ENCODE measurements around the gene TSPAN7. TPM values are rescaled to one million over a fixed set of nuclear protein-coding genes. Genes with fewer than 3 reads are reported as not detected.

The TSPAN7 gene
- total RNA-seq, 1 experiment from 2014 or later: not detected

- Histone ChIP-seq H3K4me1 (ENCODE audit: insufficient read depth, low read length) (no peaks in the 10 kb centered on the region), H3K27ac (ENCODE audit: low read length) (no peak overlapping the region), H3K79me2 (ENCODE audit: low read length) (no peaks in the 10 kb centered on the region), H3K9me3 (ENCODE audit: low read length) (no peaks in the 10 kb centered on the region), H3K36me3 (ENCODE audit: low read depth, low read length) (no peaks in the 10 kb centered on the region), H4K20me1 (ENCODE audit: low read length) (no peaks in the 10 kb centered on the region), H3K9me2 (replicated peaks; ENCODE audit: low read length) (no peaks in the 10 kb centered on the region), H2AFZ (ENCODE audit: low read length) (no peak overlapping the region), H3K27me3 (ENCODE audit: low read length) (peaks cover 18% of the 10 kb centered on the region), H3K4me2 (ENCODE audit: low read length) (no peak overlapping the region), H3F3A (ENCODE audit: low read length, unreplicated experiment) (no peaks in the 10 kb centered on the region), H3K4me3 (ENCODE audit: low read length) (no peak overlapping the region), H3K9ac (ENCODE audit: low read length) (no peak overlapping the region)
- TF ChIP-seq EZH2phosphoT487 (IDR thresholded peaks at IDR 0.05; ENCODE audit: borderline replicate concordance, low read length) (no peak), CTCF (conservative IDR thresholded peaks at IDR 0.05; ENCODE audit: low read depth, low read length) (no peak), EZH2 (IDR thresholded peaks at IDR 0.05; ENCODE audit: low read length, unreplicated experiment) (no peak)
- intact Hi-C loops (cut with micrococcal nuclease): no loop called here
- POLR2A ChIA-PET (ENCODE audit: unreplicated experiment): no interaction called here
- BruUV-seq (replicated peaks): no TSS peak
- ATAC-seq (no peak), DNase-seq (no peak)
- CTCF ChIA-PET: no interaction called here
These were observed 87.9 kb downstream of the TSPAN7 start for GRCh38 chrX:38649221-38649620.

- TF ChIP-seq EZH2phosphoT487 (IDR thresholded peaks at IDR 0.05; ENCODE audit: borderline replicate concordance, low read length) (no peak), EZH2 (IDR thresholded peaks at IDR 0.05; ENCODE audit: low read length, unreplicated experiment) (no peak), CTCF (conservative IDR thresholded peaks at IDR 0.05; ENCODE audit: low read depth, low read length) (no peak)
- no peaks in the 10 kb centered on the region for H3K36me3 ChIP-seq (ENCODE audit: low read depth, low read length)
- peaks cover 10% of the 10 kb centered on the region for H3K27me3 ChIP-seq (ENCODE audit: low read length)
- no peak overlapping the region for H3K9ac ChIP-seq (ENCODE audit: low read length)
- H3K9me3 ChIP-seq (ENCODE audit: low read length): no peaks in the 10 kb centered on the region
- no peak overlapping the region for H3K27ac ChIP-seq (ENCODE audit: low read length)
- no peak for ATAC-seq
- intact Hi-C loops (cut with micrococcal nuclease): no loop called here
- BruUV-seq (replicated peaks): no TSS peak
- H3K4me2 ChIP-seq (ENCODE audit: low read length): no peak overlapping the region
- ChIA-PET POLR2A (ENCODE audit: unreplicated experiment) (no interaction called here), CTCF (no interaction called here)
- DNase-seq: no peak
- no peaks in the 10 kb centered on the region for H3F3A ChIP-seq (ENCODE audit: low read length, unreplicated experiment)
- H3K79me2 ChIP-seq (ENCODE audit: low read length): no peaks in the 10 kb centered on the region
- H3K9me2 ChIP-seq (replicated peaks; ENCODE audit: low read length): no peaks in the 10 kb centered on the region
- H3K4me3 ChIP-seq (ENCODE audit: low read length): no peak overlapping the region
- H2AFZ ChIP-seq (ENCODE audit: low read length): no peak overlapping the region
- no peaks in the 10 kb centered on the region for H3K4me1 ChIP-seq (ENCODE audit: insufficient read depth, low read length)
- H4K20me1 ChIP-seq (ENCODE audit: low read length): no peaks in the 10 kb centered on the region
These were observed 88.6 kb downstream of the TSPAN7 start for GRCh38 chrX:38649674-38650647.
